ENCODE results near the gene CTSF.

DNA sequence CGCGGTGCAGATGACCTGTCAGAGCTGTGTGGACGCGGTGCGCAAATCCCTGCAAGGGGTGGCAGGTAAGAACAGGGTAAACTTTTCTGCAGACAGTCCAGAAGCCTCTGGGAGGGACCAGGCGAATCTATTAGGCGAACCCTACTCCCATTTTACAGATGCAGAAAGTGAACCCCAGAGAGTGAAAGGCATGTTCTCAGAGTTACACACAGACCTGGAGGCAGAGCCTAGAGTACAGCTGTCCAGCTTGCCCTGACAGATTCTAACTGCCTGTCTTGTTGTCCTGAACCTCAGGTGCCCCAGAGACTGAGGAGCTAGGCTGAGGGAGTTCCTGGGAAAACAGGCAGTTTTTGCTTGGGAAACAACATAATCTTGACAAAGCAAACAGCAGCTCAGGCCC lies 25.2 kb upstream of the CTSF start:
- TF ChIP-seq GATA2 (IDR thresholded peaks at IDR 0.05; ENCODE audit: low read depth, low read length) (no peak), GATA3 (IDR thresholded peaks at IDR 0.05; ENCODE audit: low read depth, low read length) (no peak)
